SK-N-SH (cell line): Measurements from ENCODE around the gene B3GAT3. TPM values are rescaled to one million over a fixed set of nuclear protein-coding genes. Genes with fewer than 3 reads are reported as not detected.

ENCODE experiments used
- CTCF ChIA-PET: fragments of 300-600, 350-600 bp; formaldehyde crosslinking; extraction: SDS; loops from one replicate; lab custom pipeline; 2021; lab: Yijun Ruan, JAX
- POLR2A ChIA-PET: fragments of 350-600 bp; sonication (Branson Sonifier 250); formaldehyde crosslinking; extraction: SDS; loops from one replicate; lab custom pipeline; 2020; ENCODE audit warnings: antibody characterized with exemption, inconsistent platforms; lab: Yijun Ruan, JAX
- DNase-seq: peaks from one replicate; pipeline ENCODE4 v3.0.0; 2012
- H2AFZ ChIP-seq: fragments of 200-600 bp; sonication (generic); 2 replicates; pipeline ENCODE4 v1.8.1; 2016; ENCODE audit warnings: antibody characterized with exemption, mild to moderate bottlenecking, low read depth
- H3F3A ChIP-seq: fragments of 200-600 bp; sonication (generic); replicated peaks from 2 replicates; pipeline ENCODE3; 2016; ENCODE audit warnings: antibody characterized with exemption, mild to moderate bottlenecking; ENCODE audit not compliant: insufficient read depth
- H3K27ac ChIP-seq, 2 experiments: fragments of 200-500 bp in 1 of 2; fragments of 200-600 bp in 1 of 2; sonication (Bioruptor generic) in 1 of 2; sonication (generic), shearing (Covaris generic) in 1 of 2; 2 replicates each; pipeline versions ENCODE4 v1.5.1 to v1.6.1; 2014 to 2016; ENCODE audit warnings: low read depth in 2 of 2, inconsistent platforms in 1 of 2, low read length in 1 of 2, mild to moderate bottlenecking in 1 of 2, mixed read lengths in 1 of 2
- H3K27me3 ChIP-seq: fragments of 200-600 bp; sonication (generic), shearing (Covaris generic); 2 replicates; pipeline ENCODE4 v1.6.1; 2016; ENCODE audit warnings: mixed run types; ENCODE audit not compliant: insufficient read depth
- H3K36me3 ChIP-seq, 2 experiments: fragments of 200-500 bp in 1 of 2; fragments of 200-600 bp in 1 of 2; sonication (Bioruptor generic) in 1 of 2; sonication (generic) in 1 of 2; replicated peaks in 1 of 2; 2 replicates each; pipeline versions ENCODE3 to v1.5.1; 2014 to 2016; ENCODE audit warnings: low read length in 1 of 2, mild to moderate bottlenecking in 1 of 2; ENCODE audit not compliant: insufficient read depth in 2 of 2, control insufficient read depth in 1 of 2
- H3K4me1 ChIP-seq, 2 experiments: fragments of 200-500 bp in 1 of 2; fragments of 200-600 bp in 1 of 2; sonication (Bioruptor generic) in 1 of 2; sonication (generic), shearing (Covaris generic) in 1 of 2; 2 replicates each; pipeline versions ENCODE4 v1.5.1 to v1.6.1; 2014 to 2016; ENCODE audit warnings: low read depth in 1 of 2, low read length in 1 of 2, mixed run types in 1 of 2; ENCODE audit not compliant: insufficient read depth in 2 of 2, control insufficient read depth in 1 of 2
- H3K4me2 ChIP-seq: fragments of 200-600 bp; sonication (generic), shearing (Covaris generic); 2 replicates; pipeline ENCODE4 v1.6.1; 2017; ENCODE audit warnings: mixed run types
- H3K4me3 ChIP-seq, 2 experiments: fragments of 200-500 bp in 1 of 2; fragments of 200-600 bp in 1 of 2; sonication (Bioruptor generic) in 1 of 2; sonication (generic), shearing (Covaris generic) in 1 of 2; 2 replicates each; pipeline versions ENCODE4 v1.5.1 to v1.8.1; 2014 to 2016; ENCODE audit warnings: low read depth in 2 of 2, inconsistent platforms in 1 of 2, low read length in 1 of 2, mild to moderate bottlenecking in 1 of 2, mixed read lengths in 1 of 2, moderate library complexity in 1 of 2
- H3K79me2 ChIP-seq: fragments of 200-600 bp; sonication (generic); 2 replicates; pipeline ENCODE4 v1.8.1; 2017; ENCODE audit warnings: mild to moderate bottlenecking; ENCODE audit not compliant: insufficient read depth
- H3K9ac ChIP-seq: fragments of 200-600 bp; sonication (generic); 2 replicates; pipeline ENCODE4 v1.6.1; 2017; ENCODE audit warnings: mixed run types
- H3K9me2 ChIP-seq: fragments of 200-600 bp; sonication (generic); 2 replicates; pipeline ENCODE4 v1.6.1; 2017; ENCODE audit warnings: mixed run types
- H3K9me3 ChIP-seq: fragments of 200-600 bp; sonication (generic); 2 replicates; pipeline ENCODE4 v1.6.1; 2017; ENCODE audit warnings: mixed run types, mild to moderate bottlenecking, moderate library complexity
- H4K20me1 ChIP-seq: fragments of 200-600 bp; sonication (generic); 2 replicates; pipeline ENCODE4 v1.6.1; 2017; ENCODE audit warnings: mild to moderate bottlenecking, mixed run types; ENCODE audit not compliant: insufficient read depth
- CHD2 ChIP-seq: fragments of 150-350 bp; IDR thresholded peaks from 2 replicates; pipeline ENCODE4 v1.6.1; 2018; ENCODE audit warnings: low read length; ENCODE audit not compliant: partially characterized antibody
- ELF1 ChIP-seq: IDR thresholded peaks from 2 replicates; pipeline ENCODE4 v1.4.0; 2012
- EP300 ChIP-seq, 2 experiments: IDR thresholded peaks; 2 replicates each; pipeline versions ENCODE4 v1.4.0 to v1.6.1; 2012; ENCODE audit warnings: borderline replicate concordance in 1 of 2, low read depth in 1 of 2, low read length in 1 of 2
- EZH2phosphoT487 ChIP-seq: fragments of 200-600 bp; sonication (generic); IDR thresholded peaks from 2 replicates; pipeline ENCODE4 v1.6.1; 2017; ENCODE audit warnings: low read depth, mixed run types, mild to moderate bottlenecking, antibody characterized with exemption, moderate library complexity, borderline replicate concordance
- FOXJ3 ChIP-seq: sonication (generic); formaldehyde crosslinking; IDR thresholded peaks from 2 replicates; pipeline ENCODE4 v1.5.1; 2020; ENCODE audit warnings: mild to moderate bottlenecking, missing genetic modification reagents
- JUND ChIP-seq: IDR thresholded peaks from 2 replicates; pipeline ENCODE4 v1.4.0; 2012
- NFIC ChIP-seq: IDR thresholded peaks from 2 replicates; pipeline ENCODE4 v1.4.0; 2012; ENCODE audit warnings: borderline replicate concordance
- RAD21 ChIP-seq: IDR thresholded peaks from 2 replicates; pipeline ENCODE4 v1.6.1; 2012; ENCODE audit warnings: mild to moderate bottlenecking, low read length
- RCOR1 ChIP-seq: fragments of 150-350 bp; IDR thresholded peaks from 2 replicates; pipeline ENCODE4 v1.6.1; 2017; ENCODE audit warnings: antibody characterized with exemption, low read length
- RFX5 ChIP-seq: IDR thresholded peaks from 2 replicates; pipeline ENCODE4 v1.6.1; 2012; ENCODE audit warnings: mild to moderate bottlenecking, improper control_type of control experiment, low read length
- RXRA ChIP-seq: IDR thresholded peaks from 2 replicates; pipeline ENCODE4 v1.4.0; 2012; ENCODE audit warnings: low read depth, mild to moderate bottlenecking, borderline replicate concordance
- TCF12 ChIP-seq: IDR thresholded peaks from 2 replicates; pipeline ENCODE4 v1.4.0; 2012
- TEAD4 ChIP-seq: IDR thresholded peaks from 2 replicates; pipeline ENCODE4 v1.4.0; 2012; ENCODE audit warnings: mild to moderate bottlenecking, borderline replicate concordance; ENCODE audit not compliant: insufficient read depth
- YY1 ChIP-seq: IDR thresholded peaks from 2 replicates; pipeline ENCODE4 v1.4.0; 2012; ENCODE audit warnings: low read depth, mild to moderate bottlenecking
- WGBS: methylation state at CpG from one replicate; pipeline ENCODE4 v1.1.6; 2017; ENCODE audit warnings: low lambda C conversion rate; 5-methylcytosine and 5-hydroxymethylcytosine counted together
- polyA plus RNA-seq, 3 experiments: library from polyadenylated mRNA; depleted of rRNA; stranded (reverse); fragments of >200 nt; gene quantifications; 2 replicates each; pipeline ENCODE4 v1.2.3, GENCODE V29; 2012
- TF ChIP-seq, protein P1 (sequence below): fragments of 150-350 bp; IDR thresholded peaks from 2 replicates; pipeline ENCODE4 v1.6.1; 2016; ENCODE audit warnings: mild to moderate bottlenecking, low read depth, low read length
- TF ChIP-seq, protein P2 (sequence below): IDR thresholded peaks from 2 replicates; pipeline ENCODE4 v1.4.0; 2012; ENCODE audit warnings: low read depth
- TF ChIP-seq, protein P3 (sequence below): fragments of 150-350 bp; IDR thresholded peaks from 2 replicates; pipeline ENCODE4 v1.6.1; 2017; ENCODE audit warnings: antibody characterized with exemption, low read length, low read depth, borderline replicate concordance
- TF ChIP-seq, protein P4 (sequence below): IDR thresholded peaks from 2 replicates; pipeline ENCODE4 v1.4.0; 2012; ENCODE audit warnings: low read depth, borderline replicate concordance
- TF ChIP-seq, protein P5 (sequence below): fragments of 200-600 bp; sonication (generic); IDR thresholded peaks from 2 replicates; pipeline ENCODE4 v1.6.1; 2017; ENCODE audit warnings: antibody characterized with exemption, mild to moderate bottlenecking, moderate library complexity

B3GAT3 gene
- polyA plus RNA-seq, 1 of the 3 experiments (the other 2 are of a cell fraction): 104 TPM

DNA sequence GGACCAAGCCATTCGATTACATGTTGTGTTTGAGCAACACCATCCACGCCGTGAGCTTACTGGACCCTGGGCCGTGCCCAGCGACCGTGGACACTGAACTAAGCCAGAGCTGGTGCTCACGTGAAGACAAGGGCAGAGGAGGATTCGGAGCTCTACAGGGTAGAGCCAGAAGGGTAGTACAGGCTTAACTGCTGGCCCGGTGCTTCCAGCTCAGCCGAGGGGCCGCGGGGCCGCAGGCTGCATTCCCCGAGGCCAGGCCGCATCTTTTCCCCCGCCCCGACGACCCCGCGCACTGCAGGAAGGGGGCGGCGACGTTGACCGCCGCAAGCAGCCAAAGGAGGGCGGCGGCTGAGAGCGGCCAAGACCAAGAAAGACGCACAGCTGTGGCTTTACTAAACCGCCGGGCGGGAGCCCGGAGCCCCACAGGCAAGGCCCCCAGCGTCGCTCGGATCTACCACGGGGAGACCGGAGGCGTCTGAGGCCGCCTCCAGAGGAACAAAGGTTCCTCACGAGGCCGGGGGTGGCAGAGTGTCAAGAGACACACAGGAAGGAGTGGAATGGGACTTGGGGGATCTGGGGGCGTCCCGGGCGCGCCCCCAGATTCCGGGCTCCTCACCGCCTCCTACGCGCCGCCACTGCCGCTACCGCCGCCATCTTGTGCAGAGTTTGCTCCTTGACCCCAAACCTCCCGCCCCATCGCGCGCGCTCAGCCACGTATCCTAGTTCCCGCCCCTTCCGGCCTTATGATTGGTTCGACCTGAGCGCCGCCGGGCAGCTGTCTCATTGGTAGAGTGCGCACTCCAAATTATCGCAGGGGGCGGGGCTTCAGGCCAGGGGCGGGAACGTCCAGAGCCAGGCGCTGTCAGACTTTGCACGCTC is 24.4 kb upstream of the B3GAT3 start, which contains the start of gene GANAB (continued):
- TF ChIP-seq NFIC (no peak), FOXJ3 (CRISPR knock-in tag) (no peak), RXRA (no peak), RCOR1 (no peak), RFX5 (peak; percentile 45; the same call in 1 of the 2 replicates), CHD2 (peak; percentile 93), EP300 (IDR thresholded peaks at IDR 0.05; ENCODE audit: borderline replicate concordance in 1 of 2, low read depth in 1 of 2, low read length in 1 of 2) (no peak; a peak in 1 of 4 replicates)
- TF ChIP-seq, protein P1, sequence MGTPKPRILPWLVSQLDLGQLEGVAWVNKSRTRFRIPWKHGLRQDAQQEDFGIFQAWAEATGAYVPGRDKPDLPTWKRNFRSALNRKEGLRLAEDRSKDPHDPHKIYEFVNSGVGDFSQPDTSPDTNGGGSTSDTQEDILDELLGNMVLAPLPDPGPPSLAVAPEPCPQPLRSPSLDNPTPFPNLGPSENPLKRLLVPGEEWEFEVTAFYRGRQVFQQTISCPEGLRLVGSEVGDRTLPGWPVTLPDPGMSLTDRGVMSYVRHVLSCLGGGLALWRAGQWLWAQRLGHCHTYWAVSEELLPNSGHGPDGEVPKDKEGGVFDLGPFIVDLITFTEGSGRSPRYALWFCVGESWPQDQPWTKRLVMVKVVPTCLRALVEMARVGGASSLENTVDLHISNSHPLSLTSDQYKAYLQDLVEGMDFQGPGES: no peak
- TF ChIP-seq, protein P2, sequence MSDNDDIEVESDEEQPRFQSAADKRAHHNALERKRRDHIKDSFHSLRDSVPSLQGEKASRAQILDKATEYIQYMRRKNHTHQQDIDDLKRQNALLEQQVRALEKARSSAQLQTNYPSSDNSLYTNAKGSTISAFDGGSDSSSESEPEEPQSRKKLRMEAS: peak; percentile 55
- TF ChIP-seq, protein P3, sequence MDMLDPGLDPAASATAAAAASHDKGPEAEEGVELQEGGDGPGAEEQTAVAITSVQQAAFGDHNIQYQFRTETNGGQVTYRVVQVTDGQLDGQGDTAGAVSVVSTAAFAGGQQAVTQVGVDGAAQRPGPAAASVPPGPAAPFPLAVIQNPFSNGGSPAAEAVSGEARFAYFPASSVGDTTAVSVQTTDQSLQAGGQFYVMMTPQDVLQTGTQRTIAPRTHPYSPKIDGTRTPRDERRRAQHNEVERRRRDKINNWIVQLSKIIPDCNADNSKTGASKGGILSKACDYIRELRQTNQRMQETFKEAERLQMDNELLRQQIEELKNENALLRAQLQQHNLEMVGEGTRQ: no peak

DNA sequence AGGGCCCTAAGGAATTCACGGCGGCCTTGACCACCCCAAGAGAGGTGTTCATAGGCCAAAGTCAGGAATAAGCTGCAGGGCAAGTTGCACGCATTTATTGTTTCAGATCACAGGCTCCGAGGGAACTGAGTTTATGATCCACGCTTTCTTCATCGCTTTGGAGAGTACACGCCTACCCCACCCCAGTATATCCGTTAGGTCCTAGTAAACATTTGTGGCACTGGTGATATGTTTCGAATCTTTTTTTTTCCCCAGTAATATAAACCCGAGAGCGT is 23.8 kb upstream of the B3GAT3 start:
- Histone ChIP-seq H3K27me3 (no peaks in the 10 kb centered on the region), H3F3A (peaks cover 5% of the 10 kb centered on the region), H2AFZ (no peak overlapping the region), H3K4me3 (peak overlapping the region; percentile 78 to 87), H3K27ac (peak overlapping the region; percentile 77 to 88), H3K9me3 (no peaks in the 10 kb centered on the region), H3K9ac (peak overlapping the region; percentile 97), H3K9me2 (no peaks in the 10 kb centered on the region), H3K36me3 (peaks cover 21 to 39% of the 10 kb centered on the region in 2 experiments), H3K4me2 (peak overlapping the region; percentile 92), H3K4me1 (peaks cover 5 to 8% of the 10 kb centered on the region in 2 experiments; a peak in 2 of 4 replicates), H4K20me1 (0 out of 2 replicates have a peak, but pooled peaks cover 5% of the 10 kb centered on the region), H3K79me2 (peaks cover 63% of the 10 kb centered on the region)
- POLR2A ChIA-PET: interaction anchor here (0.5 to 7.3 kb wide), 8 partner anchors 19 to 1402 kb away, joined by 3 to 52 read pairs (median 4); partner anchors contain the start of genes C11orf98, CSKMT, LBHD1 and MTA2
- CTCF ChIA-PET: interaction anchor here (0.6 to 1.6 kb wide), 6 partner anchors 20 to 251 kb away, joined by 3 to 5 read pairs (median 4); partner anchors contain the start of genes C11orf98, CSKMT and SLC3A2
- TF ChIP-seq, protein P4, sequence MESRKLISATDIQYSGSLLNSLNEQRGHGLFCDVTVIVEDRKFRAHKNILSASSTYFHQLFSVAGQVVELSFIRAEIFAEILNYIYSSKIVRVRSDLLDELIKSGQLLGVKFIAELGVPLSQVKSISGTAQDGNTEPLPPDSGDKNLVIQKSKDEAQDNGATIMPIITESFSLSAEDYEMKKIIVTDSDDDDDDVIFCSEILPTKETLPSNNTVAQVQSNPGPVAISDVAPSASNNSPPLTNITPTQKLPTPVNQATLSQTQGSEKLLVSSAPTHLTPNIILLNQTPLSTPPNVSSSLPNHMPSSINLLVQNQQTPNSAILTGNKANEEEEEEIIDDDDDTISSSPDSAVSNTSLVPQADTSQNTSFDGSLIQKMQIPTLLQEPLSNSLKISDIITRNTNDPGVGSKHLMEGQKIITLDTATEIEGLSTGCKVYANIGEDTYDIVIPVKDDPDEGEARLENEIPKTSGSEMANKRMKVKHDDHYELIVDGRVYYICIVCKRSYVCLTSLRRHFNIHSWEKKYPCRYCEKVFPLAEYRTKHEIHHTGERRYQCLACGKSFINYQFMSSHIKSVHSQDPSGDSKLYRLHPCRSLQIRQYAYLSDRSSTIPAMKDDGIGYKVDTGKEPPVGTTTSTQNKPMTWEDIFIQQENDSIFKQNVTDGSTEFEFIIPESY: no peak
- TF ChIP-seq JUND (no peak), YY1 (no peak), ELF1 (no peak), RAD21 (no peak), RXRA (no peak), TCF12 (no peak), TEAD4 (no peak), EP300 (IDR thresholded peaks at IDR 0.05; ENCODE audit: borderline replicate concordance in 1 of 2, low read depth in 1 of 2, low read length in 1 of 2) (no peak), EZH2phosphoT487 (no peak)
- TF ChIP-seq, protein P5, sequence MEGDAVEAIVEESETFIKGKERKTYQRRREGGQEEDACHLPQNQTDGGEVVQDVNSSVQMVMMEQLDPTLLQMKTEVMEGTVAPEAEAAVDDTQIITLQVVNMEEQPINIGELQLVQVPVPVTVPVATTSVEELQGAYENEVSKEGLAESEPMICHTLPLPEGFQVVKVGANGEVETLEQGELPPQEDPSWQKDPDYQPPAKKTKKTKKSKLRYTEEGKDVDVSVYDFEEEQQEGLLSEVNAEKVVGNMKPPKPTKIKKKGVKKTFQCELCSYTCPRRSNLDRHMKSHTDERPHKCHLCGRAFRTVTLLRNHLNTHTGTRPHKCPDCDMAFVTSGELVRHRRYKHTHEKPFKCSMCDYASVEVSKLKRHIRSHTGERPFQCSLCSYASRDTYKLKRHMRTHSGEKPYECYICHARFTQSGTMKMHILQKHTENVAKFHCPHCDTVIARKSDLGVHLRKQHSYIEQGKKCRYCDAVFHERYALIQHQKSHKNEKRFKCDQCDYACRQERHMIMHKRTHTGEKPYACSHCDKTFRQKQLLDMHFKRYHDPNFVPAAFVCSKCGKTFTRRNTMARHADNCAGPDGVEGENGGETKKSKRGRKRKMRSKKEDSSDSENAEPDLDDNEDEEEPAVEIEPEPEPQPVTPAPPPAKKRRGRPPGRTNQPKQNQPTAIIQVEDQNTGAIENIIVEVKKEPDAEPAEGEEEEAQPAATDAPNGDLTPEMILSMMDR: no peak
- DNase-seq: peak; percentile 24
- 10% methylated on average over 11 of the region's 11 CpGs for WGBS
